Sigmoid colon (tissue), 7 donors: ENCODE measurements around the gene CDK9. TPM values are rescaled to one million over a fixed set of nuclear protein-coding genes. Genes with fewer than 3 reads are reported as not detected.
A peak's percentile ranks its signal among the peaks of the same experiment; 100 is the strongest.
"Not testable (repeated sequence)": the region's sequence is repeated elsewhere in the genome, so short reads cannot be mapped to it uniquely, and the experiment has no call there.

ENCODE experiments used
- DNase-seq: peaks from one replicate; pipeline ENCODE4 v3.0.0-alpha.2; 2019
- H3K27ac ChIP-seq, 4 donors: fragments of 200-600 bp; sonication (generic); one replicate each; pipeline ENCODE4 v1.5.1; 2016 to 2019; ENCODE audit warnings: mild to moderate bottlenecking in 1 of 4
- H3K27me3 ChIP-seq, 3 donors: fragments of 200-600 bp; sonication (generic); one replicate each; pipeline ENCODE4 v1.5.1; 2019; ENCODE audit warnings: mild to moderate bottlenecking in 1 of 3
- H3K36me3 ChIP-seq, 4 donors: fragments of 200-600 bp; sonication (generic); one replicate each; pipeline ENCODE4 v1.5.1; 2016 to 2019
- H3K4me1 ChIP-seq, 4 donors: fragments of 200-600 bp; sonication (generic); one replicate each; pipeline ENCODE4 v1.5.1; 2017 to 2019
- H3K4me3 ChIP-seq, 4 donors: fragments of 200-600 bp; sonication (generic); one replicate each; pipeline ENCODE4 v1.5.1; 2017 to 2019; ENCODE audit warnings: mild to moderate bottlenecking in 2 of 4, moderate library complexity in 1 of 4
- H3K9me3 ChIP-seq, 4 donors: fragments of 200-600 bp in 3 of 4; sonication (generic) in 3 of 4; one replicate each; pipeline versions ENCODE4 v1.5.1 to v1.6.1; 2013 to 2019
- CTCF ChIP-seq, 4 experiments: fragments of 450-650 bp in 3 of 4; fragments of 200-600 bp in 1 of 4; IDR thresholded peaks; one replicate each; pipeline ENCODE4 v1.5.1; 2016 to 2019; ENCODE audit warnings: antibody characterized with exemption in 4 of 4, mild to moderate bottlenecking in 3 of 4, moderate library complexity in 2 of 4
- EP300 ChIP-seq, 4 donors: sonication (generic); formaldehyde crosslinking; IDR thresholded peaks; one replicate each; pipeline ENCODE4 v1.6.1; 2017; ENCODE audit warnings: antibody characterized with exemption in 4 of 4
- POLR2A ChIP-seq, 2 donors: fragments of 450-650 bp; IDR thresholded peaks; one replicate each; pipeline ENCODE4 v1.6.1; 2016; ENCODE audit warnings: antibody characterized with exemption in 2 of 2, mild to moderate bottlenecking in 2 of 2, moderate library complexity in 2 of 2
- POLR2AphosphoS5 ChIP-seq, 4 donors: sonication (generic); formaldehyde crosslinking; IDR thresholded peaks; one replicate each; pipeline ENCODE4 v1.6.1; 2017; ENCODE audit warnings: antibody characterized with exemption in 4 of 4
- WGBS, 2 donors: extraction: QIAGEN DNeasy Blood & Tissue Kit; methylation state at CpG; one replicate each; pipeline ENCODE4 v1.1.7; 2013; 5-methylcytosine and 5-hydroxymethylcytosine counted together
- intact Hi-C: fragments of 100-400 bp; cut with DNase I; formaldehyde crosslinking; loops from one replicate; pipeline ENCODE4 v1.15.1; 2023
- polyA plus RNA-seq, 3 donors: library from polyadenylated mRNA; stranded (reverse); fragments of 200-250 nt; gene quantifications; one replicate each; pipeline ENCODE4 v1.2.3, GENCODE V29; 2013
- total RNA-seq, 4 donors: library from RNA; depleted of rRNA; stranded (reverse); fragments of >200 nt; gene quantifications; one replicate each; pipeline ENCODE4 v1.1.0, GENCODE V29; 2016
- donor health status: healthy with polysubstance abuse.
- donor health status: Bipolar disorder and iron deficiency.
- donor health status: healthy.

Gene CDK9
- total and polyA plus RNA-seq, 7 donors: 28.9 to 77.2 (median 47.2) TPM

- H3K9me3 ChIP-seq: no peaks in the 10 kb centered on the region
- TF ChIP-seq EP300 (IDR thresholded peaks at IDR 0.05): no peak
- peak overlapping the region in 1 of 4 donors; percentile 8 for H3K27ac ChIP-seq
- no peak for DNase-seq
- H3K4me1 ChIP-seq: peaks cover 0 to 14% (median 13%) of the 10 kb centered on the region in 4 donors
- H3K36me3 ChIP-seq: no peaks in the 10 kb centered on the region
- no peak overlapping the region for H3K4me3 ChIP-seq
- WGBS, 2 donors: 21 to 70% methylated on average over 61 of the region's 61 CpGs
- intact Hi-C loops: no loop called here
- H3K27me3 ChIP-seq: peaks cover 16 to 84% (median 53%) of the 10 kb centered on the region in 3 donors
These were observed 30.5 kb upstream of the CDK9 start for GRCh38 chr9:127755061-127756060.

- WGBS, 2 donors: 75 to 84% methylated on average over 3 of the region's 3 CpGs
- intact Hi-C loops: no loop called here
- H3K4me3 ChIP-seq: no peak overlapping the region
- H3K9me3 ChIP-seq: no peaks in the 10 kb centered on the region
- peaks cover 0 to 14% (median 13%) of the 10 kb centered on the region in 4 donors for H3K4me1 ChIP-seq
- no peak overlapping the region for H3K27ac ChIP-seq
- peaks cover 16 to 87% (median 53%) of the 10 kb centered on the region in 3 donors for H3K27me3 ChIP-seq
- DNase-seq: no peak
- H3K36me3 ChIP-seq: no peaks in the 10 kb centered on the region
- TF ChIP-seq CTCF (IDR thresholded peaks at IDR 0.05) (no peak), POLR2A (IDR thresholded peaks at IDR 0.05) (no peak), POLR2AphosphoS5 (IDR thresholded peaks at IDR 0.05) (no peak), EP300 (IDR thresholded peaks at IDR 0.05) (no peak)
These were observed 29.6 kb upstream of the CDK9 start for GRCh38 chr9:127756233-127756632.

- H3K27me3 ChIP-seq: peaks cover 19 to 86% (median 56%) of the 10 kb centered on the region in 3 donors
- WGBS, 2 donors: 79 to 89% methylated on average over 11 of the region's 11 CpGs
- H3K9me3 ChIP-seq, H3K4me3 ChIP-seq, H3K36me3 ChIP-seq, intact Hi-C loops, H3K27ac ChIP-seq, DNase-seq: not testable (repeated sequence)
- H3K4me1 ChIP-seq: peaks cover 0 to 14% (median 13%) of the 10 kb centered on the region in 4 donors
These were observed 29.1 kb upstream of the CDK9 start for GRCh38 chr9:127756776-127757175.

GRCh38 chr9:127758843-127759242, 27.0 kb upstream of the CDK9 start:
- DNase-seq: no peak
- Histone ChIP-seq H3K9me3 (no peaks in the 10 kb centered on the region), H3K4me1 (peaks cover 0 to 14% (median 13%) of the 10 kb centered on the region in 4 donors), H3K27ac (no peak overlapping the region), H3K36me3 (no peaks in the 10 kb centered on the region), H3K27me3 (peaks cover 19 to 71% (median 36%) of the 10 kb centered on the region in 3 donors), H3K4me3 (no peak overlapping the region)
- intact Hi-C loops: no loop called here
- 82 to 93% methylated on average over 5 of the region's 5 CpGs for WGBS, 2 donors
- TF ChIP-seq POLR2A (IDR thresholded peaks at IDR 0.05) (no peak), CTCF (IDR thresholded peaks at IDR 0.05) (no peak), EP300 (IDR thresholded peaks at IDR 0.05) (no peak), POLR2AphosphoS5 (IDR thresholded peaks at IDR 0.05) (no peak)

- 79 to 90% methylated on average over 5 of the region's 5 CpGs for WGBS, 2 donors
- Histone ChIP-seq H3K27me3 (peaks cover 3 to 56% (median 14%) of the 10 kb centered on the region in 3 donors), H3K4me1 (no peaks in the 10 kb centered on the region), H3K36me3 (no peaks in the 10 kb centered on the region), H3K27ac (peak overlapping the region in 1 of 4 donors; percentile 41), H3K4me3 (no peak overlapping the region), H3K9me3 (no peaks in the 10 kb centered on the region)
- DNase-seq: no peak
- intact Hi-C loops: no loop called here
- TF ChIP-seq POLR2A (IDR thresholded peaks at IDR 0.05): no peak
These were observed 24.8 kb upstream of the CDK9 start for GRCh38 chr9:127761061-127761460.

GRCh38 chr9:127761491-127761956, 24.3 kb upstream of the CDK9 start:
- no peaks in the 10 kb centered on the region for H3K36me3 ChIP-seq
- no peak overlapping the region for H3K4me3 ChIP-seq
- H3K27ac ChIP-seq: peak overlapping the region; percentile 35 to 65 (median 42)
- no peaks in the 10 kb centered on the region for H3K4me1 ChIP-seq
- no peak for DNase-seq
- H3K9me3 ChIP-seq: no peaks in the 10 kb centered on the region
- H3K27me3 ChIP-seq: peaks cover 3 to 52% (median 11%) of the 10 kb centered on the region in 3 donors
- intact Hi-C loops: no loop called here
- WGBS, 2 donors: 28 to 70% methylated on average over 5 of the region's 5 CpGs
- TF ChIP-seq POLR2AphosphoS5 (IDR thresholded peaks at IDR 0.05) (no peak), CTCF (IDR thresholded peaks at IDR 0.05) (no peak), POLR2A (IDR thresholded peaks at IDR 0.05) (no peak), EP300 (IDR thresholded peaks at IDR 0.05) (no peak)
